Measurements from ENCODE around the gene RFPL3.
"Not testable (repeated sequence)": the region's sequence is repeated elsewhere in the genome, so short reads cannot be mapped to it uniquely, and the experiment has no call there.

RFPL3 gene

GRCh38 chr22:32331236-32331917, 26.3 kb upstream of the RFPL3 start:
- no peak for DNase-seq

GRCh38 chr22:32331918-32332725, 25.5 kb upstream of the RFPL3 start:
- no peak for DNase-seq

GRCh38 chr22:32333141-32333768, 24.4 kb upstream of the RFPL3 start:
- DNase-seq: no peak

- DNase-seq: no peak
Measured at GRCh38 chr22:32333769-32334659, 23.7 kb upstream of the RFPL3 start.

DNA sequence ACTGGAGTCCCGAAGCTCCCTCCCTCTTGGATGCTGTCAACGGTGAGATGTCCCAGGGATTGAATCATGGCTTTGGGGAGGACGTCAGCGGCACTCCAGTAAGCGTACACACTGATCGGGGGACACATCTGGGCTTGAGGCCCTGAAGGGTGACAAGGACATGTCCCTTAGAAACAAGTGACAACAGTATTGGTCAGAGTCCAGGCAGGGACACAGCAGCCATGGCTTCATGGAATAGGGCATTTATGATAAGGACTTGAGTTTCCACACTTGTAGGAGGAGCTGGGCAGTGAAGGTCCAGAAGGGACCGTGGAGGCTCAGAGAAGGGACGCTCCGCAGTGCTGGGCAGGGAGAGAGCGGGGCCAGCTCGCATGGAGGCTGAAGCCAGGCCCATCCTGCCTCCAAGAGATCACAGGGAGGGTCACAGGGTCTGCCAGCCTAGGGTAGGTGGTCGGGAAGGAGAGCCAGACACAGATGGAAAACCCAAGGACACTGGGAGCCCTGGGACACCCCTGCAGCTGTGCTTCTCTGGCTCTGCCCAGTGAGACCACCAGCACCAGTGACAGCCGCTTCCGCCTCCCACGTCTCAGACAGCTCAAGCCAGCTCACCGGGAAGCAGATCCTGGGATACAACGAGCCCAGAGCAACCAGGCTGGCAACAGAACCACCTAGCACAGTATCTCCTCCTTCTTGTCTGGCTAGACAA, 22.9 kb upstream of the RFPL3 start:
- no peak for DNase-seq

- no peak for DNase-seq
Measured at GRCh38 chr22:32335471-32335870, 22.2 kb upstream of the RFPL3 start.

- DNase-seq: no peak
Measured at GRCh38 chr22:32336121-32336603, 21.5 kb upstream of the RFPL3 start.

DNA sequence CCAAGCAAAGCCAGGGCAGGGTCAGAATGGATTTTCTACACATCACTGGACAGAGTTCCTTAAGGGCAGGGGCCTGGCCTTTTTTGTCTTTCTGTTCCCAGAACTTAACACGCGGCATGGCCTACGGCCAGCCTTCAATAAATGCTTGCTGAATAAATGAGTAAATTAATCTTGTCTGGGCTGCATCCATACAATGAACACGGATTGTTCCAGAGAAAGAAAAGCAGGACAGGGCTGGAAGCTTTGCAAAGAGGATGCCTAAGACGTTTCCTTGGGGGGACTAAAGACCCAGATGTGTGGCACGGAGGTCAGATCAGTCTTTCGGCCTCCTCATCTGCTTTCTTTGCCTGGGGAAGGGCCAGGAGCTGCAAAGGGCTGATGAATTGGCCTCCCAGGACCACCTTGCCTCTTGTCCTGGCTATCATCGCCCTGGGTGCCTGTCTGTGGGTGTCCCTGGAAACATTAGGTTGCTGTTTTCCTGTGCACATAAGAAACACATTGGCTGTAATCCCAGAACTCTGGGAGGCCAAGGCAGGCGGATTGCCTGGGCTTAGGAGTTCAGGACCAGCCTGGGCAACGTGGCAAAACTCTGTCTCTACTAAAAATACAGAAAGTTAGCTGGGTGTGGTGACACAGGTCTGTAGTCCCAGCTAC, 20.8 kb upstream of the RFPL3 start:
- no peak for DNase-seq

- DNase-seq: not testable (repeated sequence)
Measured at GRCh38 chr22:32337425-32337824, 20.2 kb upstream of the RFPL3 start.

GRCh38 chr22:32338757-32339156, 18.9 kb upstream of the RFPL3 start:
- DNase-seq: no peak

- no peak for DNase-seq
Measured at GRCh38 chr22:32339190-32340012, 18.3 kb upstream of the RFPL3 start.

DNA sequence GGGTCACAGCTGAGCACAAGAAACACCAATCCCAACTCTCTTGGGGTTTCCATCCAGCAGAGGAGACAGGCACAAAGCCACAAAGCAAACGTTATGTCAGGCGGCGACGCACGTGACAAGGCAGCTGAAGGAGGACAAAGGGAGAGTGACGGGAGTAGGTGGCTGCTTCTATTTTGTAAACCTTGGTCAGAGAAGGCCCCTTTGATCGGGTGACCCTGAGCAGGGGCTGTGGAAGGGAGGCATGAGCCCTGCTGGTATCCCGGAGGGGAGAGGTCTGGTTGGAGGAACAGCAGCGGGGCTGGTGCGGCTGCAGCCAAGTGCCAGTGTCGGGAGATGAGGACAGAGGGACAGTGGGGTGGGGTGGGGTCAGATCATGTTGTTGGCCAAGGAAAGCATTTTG, 17.3 kb upstream of the RFPL3 start:
- DNase-seq: no peak

DNA sequence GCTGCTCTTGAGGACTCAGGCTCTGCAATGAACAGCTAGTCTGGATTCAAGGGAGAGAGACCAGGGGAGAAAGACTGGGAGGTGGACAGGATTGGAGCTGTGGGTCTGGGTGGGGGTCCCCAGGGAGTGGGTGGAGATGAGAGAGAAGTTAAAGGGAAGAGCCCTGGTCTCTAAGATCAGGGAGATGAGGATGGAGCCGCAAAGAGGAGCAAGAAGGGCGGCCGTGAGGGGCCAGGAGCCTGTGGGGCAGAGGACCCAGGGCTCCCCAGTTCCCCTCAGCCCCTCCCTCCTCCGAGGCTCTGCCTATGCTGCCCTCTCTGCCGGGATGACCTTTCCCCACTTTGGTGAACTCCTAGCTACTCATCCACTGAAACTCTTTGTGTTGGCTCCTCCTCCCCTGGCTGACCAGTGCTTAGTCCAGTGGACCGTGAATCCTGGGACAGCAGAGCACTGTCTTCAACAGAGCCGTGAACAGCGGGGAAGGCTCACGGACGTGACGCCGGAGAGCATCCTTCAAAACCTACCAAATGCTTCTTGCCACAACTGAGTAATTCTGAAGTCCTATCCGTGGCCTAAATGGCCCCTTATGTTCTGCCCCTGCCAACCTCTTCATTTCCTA, 16.4 kb upstream of the RFPL3 start:
- DNase-seq: no peak

- DNase-seq: no peak
Measured at GRCh38 chr22:32342977-32343376, 14.7 kb upstream of the RFPL3 start.

DNA sequence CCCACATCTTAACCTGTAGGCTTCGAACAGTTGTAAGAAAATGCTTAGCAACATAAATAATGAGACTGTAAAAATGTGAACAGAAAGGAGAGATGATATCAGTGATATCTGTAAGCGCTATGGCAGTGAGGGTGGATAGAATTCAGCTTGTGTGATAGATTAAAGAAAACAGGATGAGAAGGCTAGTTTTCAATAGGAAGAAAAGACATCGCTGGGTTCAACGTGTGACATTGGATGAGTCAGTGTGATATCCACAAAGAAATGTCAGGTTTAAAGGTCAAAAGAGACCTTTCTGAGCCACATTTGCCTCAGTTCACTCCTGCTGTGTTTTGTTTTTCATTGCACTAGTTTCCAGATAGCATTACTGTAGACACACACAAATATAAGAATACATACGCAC, 13.7 kb upstream of the RFPL3 start:
- DNase-seq: no peak

- no peak for DNase-seq
Measured at GRCh38 chr22:32348031-32348611, 9.5 kb upstream of the RFPL3 start.

- DNase-seq: not testable (repeated sequence)
Measured at GRCh38 chr22:32351875-32352274, 5.8 kb upstream of the RFPL3 start.

- DNase-seq: no peak
Measured at GRCh38 chr22:32352681-32353080, 5.0 kb upstream of the RFPL3 start.

DNA sequence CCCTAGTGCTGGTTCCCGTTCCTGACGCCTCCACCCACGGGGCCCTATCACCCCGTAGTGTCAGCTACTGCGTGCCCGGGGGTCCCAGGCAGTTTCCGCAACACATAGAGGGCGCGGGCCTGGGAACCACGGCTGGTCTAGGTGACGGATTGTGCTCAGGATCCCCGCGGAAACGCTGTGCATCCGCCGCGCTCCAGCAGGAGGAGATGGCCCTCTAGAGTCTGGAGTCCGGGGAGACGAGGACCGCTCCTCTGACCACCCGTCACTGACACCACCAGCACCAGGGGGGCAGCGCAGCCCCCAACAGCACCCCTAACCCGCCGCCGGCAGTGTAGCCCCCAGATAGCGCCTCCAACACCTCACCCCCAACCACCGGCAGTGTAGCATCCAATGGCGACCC, 4.4 kb upstream of the RFPL3 start:
- no peak for DNase-seq

DNA sequence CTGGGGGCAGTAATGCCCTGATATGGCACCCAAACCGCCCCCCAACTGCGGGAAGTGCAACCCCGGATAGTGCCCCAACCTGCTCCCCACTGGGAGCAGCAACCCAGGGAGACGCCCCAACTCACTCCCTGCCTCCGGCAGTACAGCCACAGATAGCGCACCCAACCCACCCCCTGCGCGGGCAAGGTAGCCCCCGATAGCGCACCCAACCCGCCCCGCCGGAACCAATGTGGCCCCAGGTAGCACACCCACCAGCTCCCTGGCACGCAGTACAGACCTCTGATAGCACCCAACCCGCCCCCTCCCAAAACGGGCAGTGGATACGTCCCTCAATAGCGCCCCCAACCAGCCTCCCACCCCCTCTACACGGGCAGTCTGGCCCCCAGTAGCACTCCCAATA, 3.8 kb upstream of the RFPL3 start:
- no peak for DNase-seq

All from activated naive CD4-positive, alpha-beta T cell (primary cell).